ENCODE data around the gene ZNF106.

GRCh38 chr15:42373274-42373673 lies 117.7 kb downstream of the ZNF106 start:
- no peak for TF ChIP-seq CTCF (conservative IDR thresholded peaks at IDR 0.05; ENCODE audit: low read length)
- TF ChIP-seq EZH2phosphoT487 (IDR thresholded peaks at IDR 0.05; ENCODE audit: borderline replicate concordance) = no peak
